ENCODE data around the gene CDK9.
"Not testable (repeated sequence)": the region's sequence is repeated elsewhere in the genome, so short reads cannot be mapped to it uniquely, and the experiment has no call there.

CDK9 gene

DNA sequence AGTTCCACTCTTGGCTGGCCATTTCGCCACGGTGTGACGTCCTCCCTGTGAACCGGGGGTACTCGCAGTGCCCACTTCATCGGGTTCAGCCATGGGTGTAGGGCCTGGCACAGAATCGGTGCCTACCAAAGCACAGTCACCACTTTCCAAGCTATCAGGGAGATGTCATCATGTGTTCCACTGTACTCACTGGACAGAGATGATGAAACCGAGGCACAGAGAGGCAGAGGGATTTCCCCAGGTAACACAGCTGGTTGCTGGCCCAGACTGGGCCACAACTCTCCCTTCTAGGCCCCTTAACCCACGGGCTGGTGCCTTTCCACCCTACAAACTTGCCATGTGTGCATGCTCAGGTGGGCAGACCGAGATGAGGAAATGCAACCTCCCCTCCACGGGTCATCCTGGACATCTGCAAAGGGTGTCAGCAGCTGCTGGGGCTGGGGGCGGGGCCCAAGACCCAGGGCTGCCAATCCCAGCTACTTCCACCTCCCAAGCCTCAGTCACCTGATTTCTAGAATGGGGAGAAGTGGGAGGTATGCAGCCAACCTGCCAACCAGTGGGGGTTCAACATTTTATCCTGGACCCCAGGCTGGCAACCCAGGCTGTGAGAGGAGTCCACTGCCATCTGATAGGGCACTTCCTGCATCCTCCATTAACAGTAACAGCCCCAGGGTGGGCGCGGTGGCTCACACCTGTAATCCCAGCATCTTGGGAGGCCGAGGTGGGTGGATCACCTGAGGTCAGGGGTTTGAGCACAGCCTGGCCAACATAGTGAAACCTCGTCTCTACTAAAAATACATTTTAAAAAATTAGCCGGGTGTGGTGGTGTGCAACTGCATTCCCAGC, 6.5 kb upstream of the CDK9 start:
- Mint-ChIP-seq H3K27me3 (no peaks in the 10 kb centered on the region), H3K27ac (peak overlapping the region; percentile 64), H3K36me3 (ENCODE audit: low read depth) (peaks cover 1% of the 10 kb centered on the region), H3K4me1 (ENCODE audit: low read depth) (peaks cover 74% of the 10 kb centered on the region), H3K4me3 (peak overlapping the region; percentile 70), H3K9me3 (no peaks in the 10 kb centered on the region)
- intact Hi-C loops (cut with micrococcal nuclease): no loop called here

DNA sequence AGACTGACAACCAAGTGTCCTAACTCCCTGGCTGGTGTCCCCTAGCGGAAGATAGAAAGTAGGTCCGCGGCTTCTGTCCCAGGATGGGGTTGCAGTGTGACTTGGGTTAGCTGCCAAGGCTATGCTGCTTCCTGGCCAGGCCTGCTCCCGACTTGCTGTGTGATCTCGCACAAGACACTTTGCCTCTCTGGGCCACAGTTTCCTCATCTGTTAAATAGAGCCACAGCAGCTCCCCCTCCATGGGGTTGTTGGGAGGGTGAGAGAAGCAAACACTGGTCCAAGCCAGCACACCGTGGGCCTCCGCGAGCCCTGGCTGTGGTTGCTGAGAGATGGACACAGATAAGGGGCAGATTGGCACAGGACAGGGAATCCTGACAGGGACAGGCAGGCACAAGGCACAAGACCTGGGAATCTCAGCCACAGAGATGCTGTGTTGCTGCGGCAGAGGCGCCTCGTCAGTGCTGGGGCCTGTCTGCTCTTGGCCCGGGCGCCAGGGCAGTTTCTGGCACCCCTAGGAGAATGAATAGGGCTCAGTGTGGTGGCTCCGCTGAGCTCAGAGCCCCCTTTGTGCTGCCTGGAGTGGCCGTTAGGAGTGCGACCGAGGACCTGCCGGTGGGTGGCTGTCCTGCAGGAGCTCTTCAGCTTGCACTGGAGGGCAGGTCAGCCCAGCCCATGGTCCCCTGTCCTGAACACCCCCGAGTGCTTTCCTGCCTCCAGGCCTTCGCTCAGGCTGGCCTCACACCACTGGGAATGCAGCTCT, 5.5 kb upstream of the CDK9 start:
- H3K27me3 Mint-ChIP-seq: no peaks in the 10 kb centered on the region
- intact Hi-C loops (cut with micrococcal nuclease): no loop called here
- no peak overlapping the region for H3K4me3 Mint-ChIP-seq

DNA sequence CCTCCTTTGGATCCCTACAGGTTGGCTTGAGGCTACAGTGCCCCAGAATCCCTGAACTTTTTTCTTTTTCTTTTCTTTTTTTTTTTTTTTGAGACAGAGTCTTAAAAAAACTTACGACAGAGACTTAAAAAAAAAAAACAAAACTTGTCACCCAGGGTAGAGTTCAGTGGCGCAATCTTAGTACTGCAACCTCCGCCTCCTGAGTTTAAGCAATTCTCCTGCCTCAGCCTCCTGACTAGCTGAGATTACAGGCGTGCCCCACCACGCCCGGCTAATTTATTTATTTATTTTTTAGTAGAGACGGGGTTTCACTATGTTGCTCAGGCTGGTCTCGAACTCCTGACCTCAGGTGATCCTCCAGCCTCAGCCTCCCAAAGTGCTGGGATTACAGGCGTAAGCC, 4.9 kb upstream of the CDK9 start:
- H3K36me3 Mint-ChIP-seq (ENCODE audit: low read depth); H3K4me3 Mint-ChIP-seq; H3K9me3 Mint-ChIP-seq; H3K27me3 Mint-ChIP-seq; intact Hi-C loops (cut with micrococcal nuclease): not testable (repeated sequence)
- Mint-ChIP-seq H3K27ac (peak overlapping the region; percentile 64), H3K4me1 (ENCODE audit: low read depth) (peaks cover 79% of the 10 kb centered on the region)

More for the DNA sequence above, 5.5 kb upstream of the CDK9 start:
- peak overlapping the region; percentile 64 for H3K27ac Mint-ChIP-seq
- peaks cover 79% of the 10 kb centered on the region for H3K4me1 Mint-ChIP-seq (ENCODE audit: low read depth)
- H3K9me3 Mint-ChIP-seq: no peaks in the 10 kb centered on the region
- H3K36me3 Mint-ChIP-seq (ENCODE audit: low read depth): no peaks in the 10 kb centered on the region

DNA sequence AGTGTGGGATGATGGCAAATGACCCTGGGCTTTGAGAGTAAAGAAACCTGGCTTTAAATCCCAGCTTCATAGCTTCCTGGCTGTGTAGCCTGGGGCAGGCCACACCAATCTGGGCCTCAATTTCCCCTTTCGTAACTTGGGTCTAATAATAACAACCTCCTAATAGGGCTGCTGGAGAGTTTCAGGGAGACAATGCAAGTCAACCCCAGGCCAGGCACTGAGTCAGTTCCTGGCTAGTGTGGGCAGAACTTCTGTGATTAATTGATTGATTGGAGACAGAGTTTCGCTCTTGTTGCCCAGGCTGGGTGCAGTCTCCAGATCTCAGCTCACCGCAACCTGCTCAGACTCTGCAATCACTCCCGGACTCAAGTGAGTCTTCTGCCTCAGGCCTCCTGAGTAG, 4.0 kb upstream of the CDK9 start:
- H3K4me1 Mint-ChIP-seq (ENCODE audit: low read depth): peaks cover 75% of the 10 kb centered on the region

DNA sequence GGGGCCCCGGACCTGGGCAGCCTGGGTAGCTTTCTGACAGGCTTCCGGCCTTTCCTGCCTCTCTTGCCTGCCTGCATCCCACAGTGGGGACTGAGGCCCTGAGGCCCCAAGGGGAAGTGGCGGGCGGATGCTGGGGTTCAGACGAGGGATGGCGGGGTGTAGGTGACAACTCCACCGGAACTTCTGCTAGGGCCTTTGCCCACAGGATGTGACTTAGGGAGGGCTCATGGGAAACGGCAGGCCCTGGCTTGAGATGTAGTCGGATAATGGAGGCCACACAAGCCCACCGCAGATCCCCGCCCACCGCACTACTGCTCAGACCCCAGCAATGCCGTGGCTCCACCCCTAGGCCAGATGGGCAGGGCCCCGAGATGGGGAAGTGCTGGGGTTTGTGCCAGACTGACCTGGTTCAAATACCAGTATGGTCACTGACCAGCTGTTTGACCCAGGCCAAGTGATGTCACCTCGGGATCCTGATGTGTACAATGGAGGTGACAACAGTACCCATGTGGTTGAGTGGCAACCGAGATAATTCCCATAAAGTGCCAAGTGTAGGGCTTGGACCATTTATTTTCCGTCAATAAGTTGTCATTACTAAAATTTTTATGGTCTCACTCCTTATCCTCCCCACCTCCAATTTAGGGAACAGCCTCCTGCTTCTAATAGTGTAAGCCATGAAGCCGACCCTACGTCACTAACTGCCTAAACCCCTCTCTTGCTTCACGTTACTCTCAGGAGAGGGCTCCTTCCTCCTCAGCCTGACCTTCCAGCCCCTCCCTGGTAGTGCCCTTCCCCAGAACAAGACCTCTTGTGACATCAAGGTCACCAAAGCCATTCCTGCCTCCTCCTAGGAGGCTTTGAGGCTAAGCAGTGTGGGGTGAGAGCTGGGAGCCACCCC, 2.5 kb upstream of the CDK9 start:
- H3K36me3 Mint-ChIP-seq (ENCODE audit: low read depth): peaks cover 26% of the 10 kb centered on the region
- no peak overlapping the region for H3K4me3 Mint-ChIP-seq
- intact Hi-C loops (cut with micrococcal nuclease): loop anchor here (1.0 kb wide), 1 partner anchor 19 kb away; no protein-coding TSS in a partner anchor
- H3K4me1 Mint-ChIP-seq (ENCODE audit: low read depth): peaks cover 77% of the 10 kb centered on the region
- peak overlapping the region; percentile 85 for H3K27ac Mint-ChIP-seq
- H3K9me3 Mint-ChIP-seq: no peaks in the 10 kb centered on the region
- no peaks in the 10 kb centered on the region for H3K27me3 Mint-ChIP-seq

More for the DNA sequence above, 4.0 kb upstream of the CDK9 start:
- intact Hi-C loops (cut with micrococcal nuclease): no loop called here
- no peaks in the 10 kb centered on the region for H3K27me3 Mint-ChIP-seq
- no peaks in the 10 kb centered on the region for H3K9me3 Mint-ChIP-seq
- H3K4me3 Mint-ChIP-seq: no peak overlapping the region
- peaks cover 10% of the 10 kb centered on the region for H3K36me3 Mint-ChIP-seq (ENCODE audit: low read depth)
- H3K27ac Mint-ChIP-seq: peak overlapping the region; percentile 27

DNA sequence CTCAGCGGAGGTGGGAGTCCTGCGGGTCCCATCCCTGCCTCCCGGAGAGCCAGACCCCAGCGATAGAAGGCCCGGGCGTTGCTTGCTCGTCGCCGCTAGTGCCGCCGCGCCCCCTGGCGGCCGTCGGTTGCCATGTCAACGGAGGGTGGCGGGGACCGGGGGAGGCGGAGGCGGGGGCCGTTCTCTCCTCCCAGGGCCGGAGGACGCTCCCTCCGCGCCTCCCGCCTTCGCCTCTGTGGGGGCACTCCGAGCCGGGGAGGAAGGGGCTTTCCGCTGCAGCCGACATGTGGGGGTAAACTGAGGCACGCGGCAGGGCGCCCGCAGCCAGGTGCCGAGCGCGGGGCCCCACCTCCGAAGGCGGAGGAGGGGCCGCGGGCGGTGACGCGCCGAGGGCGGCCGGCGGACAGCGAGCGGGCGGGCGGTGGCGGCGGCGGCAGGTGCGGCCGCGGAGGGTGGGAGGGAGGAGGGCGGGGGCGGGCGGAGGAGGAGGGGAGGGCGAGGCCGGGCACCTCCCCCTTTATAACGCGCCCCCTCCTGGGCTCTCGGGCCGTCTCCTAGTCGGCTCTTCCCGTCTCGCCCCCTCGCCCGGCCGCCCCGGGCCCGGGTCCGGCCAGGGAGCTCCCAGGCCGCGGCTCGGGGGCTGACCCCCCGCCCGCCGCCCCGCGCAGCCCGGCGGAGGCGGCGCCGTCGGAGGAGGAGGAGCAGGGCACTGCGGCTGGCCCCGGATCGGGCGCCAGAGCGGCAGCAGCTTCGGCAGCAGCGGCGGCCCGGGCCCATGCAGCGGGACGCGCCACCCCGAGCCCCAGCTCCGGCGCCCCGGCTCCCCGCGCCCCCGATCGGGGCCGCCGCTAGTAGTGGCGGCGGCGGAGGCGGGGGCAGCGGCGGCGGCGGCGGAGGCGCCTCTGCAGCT, 556 bp upstream of the CDK9 start:
- H3K9me3 Mint-ChIP-seq: no peaks in the 10 kb centered on the region
- peaks cover 75% of the 10 kb centered on the region for H3K4me1 Mint-ChIP-seq (ENCODE audit: low read depth)
- intact Hi-C loops (cut with micrococcal nuclease): loop anchor here (1.0 to 5.0 kb wide), 4 partner anchors 14 to 132 kb away; partner anchors contain the start of genes ST6GALNAC4 and TOR2A
- H3K36me3 Mint-ChIP-seq (ENCODE audit: low read depth): peaks cover 45% of the 10 kb centered on the region
- H3K4me3 Mint-ChIP-seq: peak overlapping the region; percentile 97
- H3K27me3 Mint-ChIP-seq: no peaks in the 10 kb centered on the region
- peak overlapping the region; percentile 85 for H3K27ac Mint-ChIP-seq

DNA sequence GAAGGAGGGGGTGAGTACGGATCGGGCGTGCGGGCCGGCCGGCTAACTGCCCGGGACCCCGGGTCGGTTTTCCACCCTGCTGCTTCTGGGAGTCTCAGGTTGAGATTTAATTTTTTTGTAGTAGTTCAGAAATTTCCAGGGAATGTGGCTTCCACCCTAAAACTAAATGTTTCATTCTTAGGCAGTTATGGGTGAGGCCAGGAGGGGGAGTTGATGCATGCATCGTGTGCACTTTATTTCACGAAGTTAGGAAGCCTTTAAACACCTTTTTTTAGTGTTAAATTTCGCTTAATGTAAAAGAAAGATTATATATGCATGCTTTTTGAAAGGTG, 905 bp downstream of the CDK9 start:
- peaks cover 59% of the 10 kb centered on the region for H3K36me3 Mint-ChIP-seq (ENCODE audit: low read depth)
- H3K9me3 Mint-ChIP-seq: no peaks in the 10 kb centered on the region
- no peaks in the 10 kb centered on the region for H3K27me3 Mint-ChIP-seq
- H3K4me1 Mint-ChIP-seq (ENCODE audit: low read depth): peaks cover 66% of the 10 kb centered on the region
- H3K27ac Mint-ChIP-seq: peak overlapping the region; percentile 83
- H3K4me3 Mint-ChIP-seq: peak overlapping the region; percentile 97
- intact Hi-C loops (cut with micrococcal nuclease): loop anchor here (2.0 to 5.0 kb wide), 3 partner anchors 16 to 131 kb away; partner anchors contain the start of genes FPGS and ST6GALNAC4

DNA sequence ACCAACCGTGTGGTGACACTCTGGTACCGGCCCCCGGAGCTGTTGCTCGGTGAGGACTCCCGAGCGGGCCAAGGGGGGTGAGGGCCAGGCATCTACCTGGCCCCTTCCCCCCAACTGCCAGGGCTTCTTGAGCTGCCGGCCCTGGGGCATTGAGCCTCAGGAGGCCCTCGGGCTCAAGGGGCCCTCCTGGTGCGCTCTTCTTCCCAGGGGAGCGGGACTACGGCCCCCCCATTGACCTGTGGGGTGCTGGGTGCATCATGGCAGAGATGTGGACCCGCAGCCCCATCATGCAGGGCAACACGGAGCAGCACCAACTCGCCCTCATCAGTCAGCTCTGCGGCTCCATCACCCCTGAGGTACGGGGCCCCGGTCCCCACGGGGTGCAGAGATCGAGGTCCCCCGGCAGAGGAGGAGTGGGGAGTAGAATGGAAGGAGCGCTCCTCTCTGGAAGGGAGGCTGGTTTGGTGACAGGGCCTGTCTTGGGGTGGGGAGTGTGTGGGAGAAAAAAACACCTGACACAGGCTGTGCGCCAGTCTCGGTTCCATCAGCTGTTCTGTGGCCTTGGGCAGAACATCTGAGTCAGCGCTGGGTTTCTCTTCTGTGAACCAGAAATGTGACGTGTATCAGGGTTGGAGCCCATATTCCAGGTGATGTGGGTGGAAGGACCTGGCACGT, 2.6 kb downstream of the CDK9 start:
- Mint-ChIP-seq H3K4me1 (ENCODE audit: low read depth) (peaks cover 53% of the 10 kb centered on the region), H3K4me3 (no peak overlapping the region), H3K36me3 (ENCODE audit: low read depth) (peaks cover 77% of the 10 kb centered on the region), H3K27me3 (no peaks in the 10 kb centered on the region), H3K9me3 (no peaks in the 10 kb centered on the region), H3K27ac (no peak overlapping the region)
- intact Hi-C loops (cut with micrococcal nuclease): loop anchor here (5.0 kb wide), 2 partner anchors 84 to 129 kb away; partner anchors contain the start of gene ST6GALNAC4

DNA sequence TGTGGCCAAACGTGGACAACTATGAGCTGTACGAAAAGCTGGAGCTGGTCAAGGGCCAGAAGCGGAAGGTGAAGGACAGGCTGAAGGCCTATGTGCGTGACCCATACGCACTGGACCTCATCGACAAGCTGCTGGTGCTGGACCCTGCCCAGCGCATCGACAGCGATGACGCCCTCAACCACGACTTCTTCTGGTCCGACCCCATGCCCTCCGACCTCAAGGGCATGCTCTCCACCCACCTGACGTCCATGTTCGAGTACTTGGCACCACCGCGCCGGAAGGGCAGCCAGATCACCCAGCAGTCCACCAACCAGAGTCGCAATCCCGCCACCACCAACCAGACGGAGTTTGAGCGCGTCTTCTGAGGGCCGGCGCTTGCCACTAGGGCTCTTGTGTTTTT, 3.3 kb downstream of the CDK9 start:
- intact Hi-C loops (cut with micrococcal nuclease): loop anchor here (5.0 kb wide), 2 partner anchors 83 to 128 kb away; partner anchors contain the start of gene ST6GALNAC4
- Mint-ChIP-seq H3K9me3 (no peaks in the 10 kb centered on the region), H3K36me3 (ENCODE audit: low read depth) (peaks cover 84% of the 10 kb centered on the region), H3K4me3 (no peak overlapping the region), H3K27me3 (no peaks in the 10 kb centered on the region), H3K4me1 (ENCODE audit: low read depth) (peaks cover 46% of the 10 kb centered on the region), H3K27ac (no peak overlapping the region)

DNA sequence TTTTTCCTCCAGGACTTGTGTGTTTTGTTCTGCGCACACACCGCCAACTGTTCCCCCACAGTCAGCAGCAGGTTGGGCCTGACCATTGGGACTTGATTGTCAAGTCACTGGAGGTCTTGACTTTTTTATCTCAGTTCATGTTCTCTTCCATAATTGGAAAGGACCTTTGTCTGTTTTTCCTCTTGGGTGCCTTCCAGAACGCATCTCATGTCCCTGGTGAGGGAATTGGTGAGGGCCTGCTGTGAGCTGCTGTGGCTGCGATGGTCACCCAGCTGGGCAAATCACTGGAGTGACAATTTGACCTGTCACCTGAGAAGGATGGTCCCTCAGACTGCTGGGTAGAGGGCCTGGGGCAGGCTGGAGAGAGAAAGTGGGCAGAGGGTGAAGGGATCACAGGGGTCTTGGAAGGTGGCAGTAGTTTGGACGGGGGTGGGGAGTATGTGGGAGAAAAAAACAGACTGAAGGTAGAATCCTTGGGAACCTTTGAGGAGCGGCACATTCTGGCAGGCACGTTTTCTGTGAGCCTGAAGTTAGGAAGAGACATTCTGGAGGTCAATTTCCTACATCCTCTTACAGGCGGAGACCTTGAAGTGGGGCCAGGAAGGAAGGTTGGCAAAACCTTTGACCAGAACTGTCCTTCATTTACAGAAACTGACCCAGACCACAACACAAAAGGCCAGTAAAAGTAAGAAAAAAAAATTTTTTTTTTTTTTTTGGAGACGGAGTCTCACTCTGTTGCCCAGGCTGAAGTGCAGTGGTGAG, 4.4 kb downstream of the CDK9 start:
- H3K9me3 Mint-ChIP-seq: no peaks in the 10 kb centered on the region
- intact Hi-C loops (cut with micrococcal nuclease): no loop called here
- H3K36me3 Mint-ChIP-seq (ENCODE audit: low read depth): peaks cover 85% of the 10 kb centered on the region
- H3K27me3 Mint-ChIP-seq: peaks cover 3% of the 10 kb centered on the region
- no peak overlapping the region for H3K4me3 Mint-ChIP-seq
- H3K4me1 Mint-ChIP-seq (ENCODE audit: low read depth): peaks cover 37% of the 10 kb centered on the region
- no peak overlapping the region for H3K27ac Mint-ChIP-seq

DNA sequence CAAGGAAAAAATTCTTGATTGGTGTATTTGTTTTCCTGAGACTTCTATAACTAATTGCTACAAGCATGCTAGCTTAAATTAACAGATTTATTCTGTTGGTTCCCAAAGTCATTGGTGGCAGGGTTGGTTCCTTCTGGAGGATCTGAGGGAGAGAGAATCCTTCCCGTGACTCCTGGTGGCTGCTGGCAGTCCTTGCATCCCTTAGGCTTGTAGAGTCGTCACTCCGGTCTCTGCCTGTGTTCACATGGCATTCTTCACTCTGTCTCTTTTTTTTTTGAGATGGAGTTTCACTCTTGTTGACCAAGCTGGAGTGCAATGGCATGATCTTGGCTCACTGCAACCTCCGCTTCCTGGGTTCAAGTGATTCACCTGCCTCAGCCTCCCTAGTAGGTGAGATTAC, 5.3 kb downstream of the CDK9 start:
- Mint-ChIP-seq H3K27ac (no peak overlapping the region), H3K4me1 (ENCODE audit: low read depth) (peaks cover 43% of the 10 kb centered on the region), H3K4me3 (no peak overlapping the region), H3K27me3 (peaks cover 4% of the 10 kb centered on the region), H3K36me3 (ENCODE audit: low read depth) (peaks cover 82% of the 10 kb centered on the region), H3K9me3 (no peaks in the 10 kb centered on the region)
- intact Hi-C loops (cut with micrococcal nuclease): no loop called here
